Neural crest cell (in vitro differentiated cells): ENCODE measurements around the gene ATAD2B. TPM values are rescaled to one million over a fixed set of nuclear protein-coding genes. Genes with fewer than 3 reads are reported as not detected.

ENCODE experiments used
- DNase-seq: peaks from one replicate; pipeline ENCODE4 v3.0.0; 2021; ENCODE audit warnings: low read depth, mixed read lengths, low spot score
- H3K27ac Mint-ChIP-seq: one replicate; pipeline ENCODE4 v1.8.0; 2021; ENCODE audit warnings: mild to moderate bottlenecking, mixed read lengths; ENCODE audit not compliant: unreplicated experiment
- H3K27me3 Mint-ChIP-seq: 2 replicates; pipeline ENCODE4 v1.8.0; 2021; ENCODE audit warnings: low read depth, mild to moderate bottlenecking, mixed read lengths
- H3K36me3 Mint-ChIP-seq: 2 replicates; pipeline ENCODE4 v1.8.0; 2021; ENCODE audit warnings: low read depth, mild to moderate bottlenecking, mixed read lengths
- H3K4me1 Mint-ChIP-seq: 2 replicates; pipeline ENCODE4 v1.8.0; 2021; ENCODE audit warnings: mixed read lengths
- H3K4me3 Mint-ChIP-seq: one replicate; pipeline ENCODE4 v1.8.0; 2021; ENCODE audit warnings: mild to moderate bottlenecking, mixed read lengths
- H3K9me3 Mint-ChIP-seq: 2 replicates; pipeline ENCODE4 v1.8.0; 2021; ENCODE audit warnings: mixed read lengths
- total RNA-seq: library from RNA; stranded (reverse); gene quantifications from 2 replicates; pipeline ENCODE4 v1.2.1, GENCODE V29; 2021
- TF ChIP-seq, protein P1 (sequence below): fragments of 200-600 bp; sonication (generic); conservative IDR thresholded peaks from 2 replicates; pipeline ENCODE4 v1.5.0; 2021; ENCODE audit warnings: antibody characterized with exemption, mild to moderate bottlenecking

The ATAD2B gene
- total RNA-seq, 1 donor from 2014 or later = 29.4 TPM

DNA sequence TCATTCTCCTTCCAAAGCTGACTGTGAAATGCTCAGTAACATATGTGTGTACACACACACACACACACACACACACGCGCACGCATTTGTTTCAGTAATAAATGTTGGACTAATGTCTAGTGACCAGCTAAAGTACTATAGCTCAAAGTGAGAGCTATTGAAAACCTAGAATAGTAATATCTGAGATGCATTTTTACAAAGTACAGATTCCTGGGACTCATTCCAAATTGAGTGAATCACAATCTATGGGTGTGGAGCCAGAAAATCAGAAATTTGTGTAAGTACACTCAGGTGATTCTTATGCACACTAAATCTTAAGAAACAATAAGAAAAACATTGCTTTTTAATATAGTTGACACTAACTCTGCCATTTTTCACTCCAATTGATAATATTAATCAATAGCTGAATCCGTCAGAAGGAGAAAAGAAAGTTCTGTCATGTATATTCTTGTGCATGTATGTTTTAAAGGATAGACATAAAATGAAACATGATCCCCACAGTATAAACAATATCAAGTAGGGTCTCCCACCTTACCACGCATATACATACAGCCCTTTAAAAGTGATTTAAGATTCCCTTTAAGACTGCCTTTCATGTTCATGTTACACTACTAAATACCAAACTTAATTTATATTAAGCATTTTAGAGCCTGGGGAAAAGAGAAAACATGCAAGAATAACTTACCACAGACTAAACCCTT, 123.5 kb downstream of the ATAD2B start:
- Mint-ChIP-seq H3K27me3 (no peaks in the 10 kb centered on the region), H3K4me1 (peaks cover 4% of the 10 kb centered on the region), H3K4me3 (no peak overlapping the region), H3K9me3 (no peaks in the 10 kb centered on the region), H3K36me3 (peaks cover 8% of the 10 kb centered on the region), H3K27ac (no peak overlapping the region)
- no peak for DNase-seq
- TF ChIP-seq, protein P1, sequence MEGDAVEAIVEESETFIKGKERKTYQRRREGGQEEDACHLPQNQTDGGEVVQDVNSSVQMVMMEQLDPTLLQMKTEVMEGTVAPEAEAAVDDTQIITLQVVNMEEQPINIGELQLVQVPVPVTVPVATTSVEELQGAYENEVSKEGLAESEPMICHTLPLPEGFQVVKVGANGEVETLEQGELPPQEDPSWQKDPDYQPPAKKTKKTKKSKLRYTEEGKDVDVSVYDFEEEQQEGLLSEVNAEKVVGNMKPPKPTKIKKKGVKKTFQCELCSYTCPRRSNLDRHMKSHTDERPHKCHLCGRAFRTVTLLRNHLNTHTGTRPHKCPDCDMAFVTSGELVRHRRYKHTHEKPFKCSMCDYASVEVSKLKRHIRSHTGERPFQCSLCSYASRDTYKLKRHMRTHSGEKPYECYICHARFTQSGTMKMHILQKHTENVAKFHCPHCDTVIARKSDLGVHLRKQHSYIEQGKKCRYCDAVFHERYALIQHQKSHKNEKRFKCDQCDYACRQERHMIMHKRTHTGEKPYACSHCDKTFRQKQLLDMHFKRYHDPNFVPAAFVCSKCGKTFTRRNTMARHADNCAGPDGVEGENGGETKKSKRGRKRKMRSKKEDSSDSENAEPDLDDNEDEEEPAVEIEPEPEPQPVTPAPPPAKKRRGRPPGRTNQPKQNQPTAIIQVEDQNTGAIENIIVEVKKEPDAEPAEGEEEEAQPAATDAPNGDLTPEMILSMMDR = no peak

- Mint-ChIP-seq H3K27me3 (no peaks in the 10 kb centered on the region), H3K4me3 (no peak overlapping the region), H3K36me3 (peaks cover 3% of the 10 kb centered on the region), H3K9me3 (no peaks in the 10 kb centered on the region), H3K27ac (no peak overlapping the region), H3K4me1 (peaks cover 4% of the 10 kb centered on the region)
- TF ChIP-seq, protein P1 = no peak
- no peak for DNase-seq
These were observed 125.5 kb downstream of the ATAD2B start for GRCh38 chr2:23801396-23801795.

- no peak for DNase-seq
- Mint-ChIP-seq H3K4me1 (no peaks in the 10 kb centered on the region), H3K27me3 (no peaks in the 10 kb centered on the region), H3K4me3 (no peak overlapping the region), H3K27ac (no peak overlapping the region), H3K36me3 (peaks cover 3% of the 10 kb centered on the region), H3K9me3 (no peaks in the 10 kb centered on the region)
- TF ChIP-seq, protein P1 = no peak
These were observed 132.7 kb downstream of the ATAD2B start for GRCh38 chr2:23794234-23794633.

DNA sequence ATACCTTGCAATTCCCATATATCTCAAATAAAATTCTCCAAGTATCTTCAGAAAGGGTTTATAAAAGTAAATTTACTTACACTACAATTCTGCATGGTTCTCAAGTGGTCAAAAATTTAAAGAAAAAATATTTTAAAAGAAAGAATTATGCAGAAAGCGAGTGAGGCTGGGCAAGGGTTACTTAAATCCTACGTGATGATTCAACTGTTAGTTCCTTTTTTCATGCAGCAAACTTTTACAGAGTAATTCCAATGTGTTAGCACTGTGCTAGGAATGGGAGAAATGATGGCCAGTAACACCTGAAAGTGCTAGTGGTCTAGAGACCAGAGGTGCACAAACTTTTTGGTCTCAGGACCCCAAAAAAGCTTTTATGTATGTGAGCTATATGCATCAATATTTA, 133.4 kb downstream of the ATAD2B start:
- no peaks in the 10 kb centered on the region for H3K9me3 Mint-ChIP-seq
- no peak overlapping the region for H3K27ac Mint-ChIP-seq
- H3K4me3 Mint-ChIP-seq = no peak overlapping the region
- no peaks in the 10 kb centered on the region for H3K4me1 Mint-ChIP-seq
- TF ChIP-seq, protein P1 = no peak
- H3K27me3 Mint-ChIP-seq = no peaks in the 10 kb centered on the region
- H3K36me3 Mint-ChIP-seq = peaks cover 3% of the 10 kb centered on the region
- DNase-seq = no peak

- Mint-ChIP-seq H3K27ac (no peak overlapping the region), H3K27me3 (no peaks in the 10 kb centered on the region)
- DNase-seq = no peak
These were observed 135.9 kb downstream of the ATAD2B start for GRCh38 chr2:23791030-23791429.

More at GRCh38 chr2:23791030-23791429, 135.9 kb downstream of the ATAD2B start:
- no peak overlapping the region for H3K4me3 Mint-ChIP-seq
- TF ChIP-seq, protein P1 = no peak
- H3K4me1 Mint-ChIP-seq = no peaks in the 10 kb centered on the region
- H3K9me3 Mint-ChIP-seq = no peaks in the 10 kb centered on the region
- H3K36me3 Mint-ChIP-seq = peaks cover 4% of the 10 kb centered on the region
